NT2/D1 (cell line): Measurements from ENCODE around the gene IFT43.

Experiments used
- YY1 ChIP-seq: IDR thresholded peaks from 2 replicates; pipeline ENCODE4 v1.6.1; 2011; ENCODE audit not compliant: insufficient read length, insufficient read depth
- ZNF274 ChIP-seq: IDR thresholded peaks from 2 replicates; pipeline ENCODE4 v1.6.1; 2011; ENCODE audit warnings: mild to moderate bottlenecking, low read depth, low read length

DNA sequence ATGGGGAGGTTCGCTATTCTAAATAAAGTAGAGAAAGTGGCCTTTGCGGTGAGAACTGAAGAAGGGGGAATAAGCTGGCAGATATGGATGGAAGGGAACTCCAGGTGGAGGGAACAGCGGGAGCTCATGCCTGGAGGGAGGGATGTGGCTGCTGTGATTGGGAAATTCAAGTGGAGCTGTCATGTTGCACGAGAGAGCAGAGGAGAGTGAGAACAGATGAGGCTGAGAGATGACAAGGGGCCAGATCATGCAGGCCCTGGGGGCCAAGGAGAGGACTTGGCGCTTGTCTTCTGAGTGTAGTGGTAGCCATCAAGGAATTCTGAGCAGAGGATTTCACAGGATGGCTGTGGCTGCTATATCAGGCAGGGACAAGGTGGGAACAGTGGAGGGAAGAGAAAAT is 38.8 kb upstream of the IFT43 start:
- TF ChIP-seq ZNF274 (no peak), YY1 (no peak)
